ENCODE results near the gene INVS.
A peak's percentile ranks its signal among the peaks of the same experiment; 100 is the strongest.

The INVS gene

GRCh38 chr9:100197553-100197952, 98.5 kb downstream of the INVS start:
- TF ChIP-seq ZFP3 (CRISPR knock-in tag; IDR thresholded peaks at IDR 0.05) (no peak), CSRNP3 (CRISPR knock-in tag; IDR thresholded peaks at IDR 0.05) (no peak), ZC3H10 (CRISPR knock-in tag; IDR thresholded peaks at IDR 0.05) (no peak), POU6F1 (CRISPR knock-in tag; IDR thresholded peaks at IDR 0.05; ENCODE audit: borderline replicate concordance, low read depth) (no peak), TCF4 (CRISPR knock-in tag; IDR thresholded peaks at IDR 0.05; ENCODE audit: borderline replicate concordance) (no peak), ZNF8 (CRISPR knock-in tag; IDR thresholded peaks at IDR 0.05) (no peak), ZNF565 (CRISPR knock-in tag; conservative IDR thresholded peaks at IDR 0.05; ENCODE audit: low read depth) (no peak), SNAI2 (CRISPR knock-in tag; IDR thresholded peaks at IDR 0.05) (no peak), RARB (CRISPR knock-in tag; IDR thresholded peaks at IDR 0.05) (no peak)
- TF ChIP-seq, protein P1, sequence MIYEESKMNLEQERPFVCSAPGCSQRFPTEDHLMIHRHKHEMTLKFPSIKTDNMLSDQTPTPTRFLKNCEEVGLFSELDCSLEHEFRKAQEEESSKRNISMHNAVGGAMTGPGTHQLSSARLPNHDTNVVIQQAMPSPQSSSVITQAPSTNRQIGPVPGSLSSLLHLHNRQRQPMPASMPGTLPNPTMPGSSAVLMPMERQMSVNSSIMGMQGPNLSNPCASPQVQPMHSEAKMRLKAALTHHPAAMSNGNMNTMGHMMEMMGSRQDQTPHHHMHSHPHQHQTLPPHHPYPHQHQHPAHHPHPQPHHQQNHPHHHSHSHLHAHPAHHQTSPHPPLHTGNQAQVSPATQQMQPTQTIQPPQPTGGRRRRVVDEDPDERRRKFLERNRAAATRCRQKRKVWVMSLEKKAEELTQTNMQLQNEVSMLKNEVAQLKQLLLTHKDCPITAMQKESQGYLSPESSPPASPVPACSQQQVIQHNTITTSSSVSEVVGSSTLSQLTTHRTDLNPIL (CRISPR knock-in tag; IDR thresholded peaks at IDR 0.05; ENCODE audit: low read depth) = no peak
- no peak for ATAC-seq

- TF ChIP-seq ZC3H10 (CRISPR knock-in tag; IDR thresholded peaks at IDR 0.05) (no peak), ESRRG (CRISPR knock-in tag; IDR thresholded peaks at IDR 0.05) (no peak)
- no peak for ATAC-seq
Observed at GRCh38 chr9:100202806-100203205, 103.8 kb downstream of the INVS start.

GRCh38 chr9:100204796-100205195, 105.8 kb downstream of the INVS start:
- peak; percentile 22; the same call in 1 of the 3 replicates for ATAC-seq
- TF ChIP-seq ISL1 (CRISPR knock-in tag; IDR thresholded peaks at IDR 0.05) (peak; percentile 67), SNAI2 (CRISPR knock-in tag; IDR thresholded peaks at IDR 0.05) (0 out of 2 replicates have a peak, but pooled peaks have one; percentile 21), POU6F1 (CRISPR knock-in tag; IDR thresholded peaks at IDR 0.05; ENCODE audit: borderline replicate concordance, low read depth) (no peak), ZNF8 (CRISPR knock-in tag; IDR thresholded peaks at IDR 0.05) (no peak), TCF4 (CRISPR knock-in tag; IDR thresholded peaks at IDR 0.05; ENCODE audit: borderline replicate concordance) (no peak)
- TF ChIP-seq, protein P1 (CRISPR knock-in tag; IDR thresholded peaks at IDR 0.05; ENCODE audit: low read depth) = peak; percentile 86

DNA sequence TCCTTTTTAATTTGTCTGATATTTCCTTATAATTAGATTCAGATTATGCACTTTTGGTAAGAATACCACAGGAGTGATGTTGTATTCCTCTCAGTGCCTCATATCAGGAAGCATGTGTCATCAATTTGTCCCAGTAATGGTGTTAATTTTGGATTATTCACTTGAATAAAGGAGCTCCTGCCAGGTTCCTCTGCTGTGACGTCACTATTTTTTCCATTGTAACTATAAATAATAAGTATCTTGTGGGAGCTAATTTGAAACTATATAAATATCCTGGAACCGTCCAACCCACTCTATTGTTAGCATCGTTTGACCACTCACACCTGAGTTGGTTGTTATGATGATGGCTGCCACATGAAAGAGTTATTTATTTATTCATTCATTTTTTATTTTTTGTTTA, 107.9 kb downstream of the INVS start:
- ATAC-seq = no peak
- 0 out of 2 replicates have a peak, but pooled peaks have one; percentile 14 for TF ChIP-seq CSRNP3 (CRISPR knock-in tag; IDR thresholded peaks at IDR 0.05)
- no peak for TF ChIP-seq GLIS3 (CRISPR knock-in tag; IDR thresholded peaks at IDR 0.05)
- peak; percentile 85 for TF ChIP-seq ISL1 (CRISPR knock-in tag; IDR thresholded peaks at IDR 0.05)
- no peak for TF ChIP-seq ZNF565 (CRISPR knock-in tag; conservative IDR thresholded peaks at IDR 0.05; ENCODE audit: low read depth)
- TF ChIP-seq SNAI2 (CRISPR knock-in tag; IDR thresholded peaks at IDR 0.05) = no peak
- TF ChIP-seq TSHZ2 (CRISPR knock-in tag; IDR thresholded peaks at IDR 0.05) = no peak
- TF ChIP-seq, protein P2, sequence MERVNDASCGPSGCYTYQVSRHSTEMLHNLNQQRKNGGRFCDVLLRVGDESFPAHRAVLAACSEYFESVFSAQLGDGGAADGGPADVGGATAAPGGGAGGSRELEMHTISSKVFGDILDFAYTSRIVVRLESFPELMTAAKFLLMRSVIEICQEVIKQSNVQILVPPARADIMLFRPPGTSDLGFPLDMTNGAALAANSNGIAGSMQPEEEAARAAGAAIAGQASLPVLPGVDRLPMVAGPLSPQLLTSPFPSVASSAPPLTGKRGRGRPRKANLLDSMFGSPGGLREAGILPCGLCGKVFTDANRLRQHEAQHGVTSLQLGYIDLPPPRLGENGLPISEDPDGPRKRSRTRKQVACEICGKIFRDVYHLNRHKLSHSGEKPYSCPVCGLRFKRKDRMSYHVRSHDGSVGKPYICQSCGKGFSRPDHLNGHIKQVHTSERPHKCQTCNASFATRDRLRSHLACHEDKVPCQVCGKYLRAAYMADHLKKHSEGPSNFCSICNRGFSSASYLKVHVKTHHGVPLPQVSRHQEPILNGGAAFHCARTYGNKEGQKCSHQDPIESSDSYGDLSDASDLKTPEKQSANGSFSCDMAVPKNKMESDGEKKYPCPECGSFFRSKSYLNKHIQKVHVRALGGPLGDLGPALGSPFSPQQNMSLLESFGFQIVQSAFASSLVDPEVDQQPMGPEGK (CRISPR knock-in tag; IDR thresholded peaks at IDR 0.05; ENCODE audit: borderline replicate concordance) = 0 out of 2 replicates have a peak, but pooled peaks have one; percentile 42
- no peak for TF ChIP-seq ESRRG (CRISPR knock-in tag; IDR thresholded peaks at IDR 0.05)
- TF ChIP-seq TOX (CRISPR knock-in tag; IDR thresholded peaks at IDR 0.05; ENCODE audit: borderline replicate concordance) = no peak
- no peak for TF ChIP-seq ZFP30 (CRISPR knock-in tag; IDR thresholded peaks at IDR 0.05)

All from SK-N-SH treated with all-trans-retinoic acid at 6 μM for 48 hours (cell line).